Measurements from ENCODE around the gene ZNF689.

Gene ZNF689

DNA sequence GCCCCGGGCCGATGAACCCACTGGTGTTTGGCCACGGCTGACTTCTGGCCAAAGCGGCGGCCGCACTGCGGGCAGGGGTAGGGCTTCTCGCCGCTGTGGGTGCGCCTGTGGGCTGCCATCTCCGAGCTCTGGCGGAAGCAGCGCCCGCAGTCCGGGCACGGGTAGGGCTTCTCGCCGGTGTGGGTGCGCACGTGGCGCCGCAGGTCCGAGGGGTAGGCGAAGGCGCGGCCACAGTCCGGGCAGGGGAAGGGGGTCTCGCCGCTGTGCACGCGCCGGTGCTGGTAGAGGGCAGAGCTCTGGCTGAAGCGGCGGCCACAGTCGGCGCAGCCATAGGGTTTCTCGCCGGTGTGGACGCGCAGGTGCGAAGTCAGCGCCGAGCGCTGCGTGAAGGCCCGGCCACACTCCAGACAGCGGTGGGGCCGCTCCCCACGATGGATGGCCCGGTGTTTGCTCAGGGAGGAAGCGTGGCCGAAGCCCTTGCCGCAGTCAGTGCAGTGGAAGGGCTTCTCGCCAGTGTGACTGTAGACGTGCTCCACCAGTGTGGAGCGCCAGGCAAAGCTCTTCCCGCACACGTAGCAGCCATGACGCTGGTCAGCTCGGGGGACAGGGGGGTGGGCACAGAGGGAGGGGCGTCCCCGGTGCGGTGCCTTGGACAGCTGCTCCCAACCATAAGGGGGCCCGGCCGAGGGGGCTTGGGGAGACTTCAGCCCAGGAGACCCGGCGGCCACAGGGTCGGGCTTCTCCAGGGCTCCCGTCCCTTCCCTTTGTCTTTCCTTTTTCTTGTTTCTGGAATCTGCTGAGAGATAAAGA, 54.7 kb downstream of the ZNF689 start:
- TF ChIP-seq, protein P1, sequence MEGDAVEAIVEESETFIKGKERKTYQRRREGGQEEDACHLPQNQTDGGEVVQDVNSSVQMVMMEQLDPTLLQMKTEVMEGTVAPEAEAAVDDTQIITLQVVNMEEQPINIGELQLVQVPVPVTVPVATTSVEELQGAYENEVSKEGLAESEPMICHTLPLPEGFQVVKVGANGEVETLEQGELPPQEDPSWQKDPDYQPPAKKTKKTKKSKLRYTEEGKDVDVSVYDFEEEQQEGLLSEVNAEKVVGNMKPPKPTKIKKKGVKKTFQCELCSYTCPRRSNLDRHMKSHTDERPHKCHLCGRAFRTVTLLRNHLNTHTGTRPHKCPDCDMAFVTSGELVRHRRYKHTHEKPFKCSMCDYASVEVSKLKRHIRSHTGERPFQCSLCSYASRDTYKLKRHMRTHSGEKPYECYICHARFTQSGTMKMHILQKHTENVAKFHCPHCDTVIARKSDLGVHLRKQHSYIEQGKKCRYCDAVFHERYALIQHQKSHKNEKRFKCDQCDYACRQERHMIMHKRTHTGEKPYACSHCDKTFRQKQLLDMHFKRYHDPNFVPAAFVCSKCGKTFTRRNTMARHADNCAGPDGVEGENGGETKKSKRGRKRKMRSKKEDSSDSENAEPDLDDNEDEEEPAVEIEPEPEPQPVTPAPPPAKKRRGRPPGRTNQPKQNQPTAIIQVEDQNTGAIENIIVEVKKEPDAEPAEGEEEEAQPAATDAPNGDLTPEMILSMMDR (conservative IDR thresholded peaks at IDR 0.05; ENCODE audit: low read length) = no peak
- no peak for DNase-seq (ENCODE audit: low read depth)

GRCh38 chr16:30554557-30555314, 55.5 kb downstream of the ZNF689 start:
- DNase-seq (ENCODE audit: low read depth) = no peak
- H3K4me3 ChIP-seq (ENCODE audit: low read length) = no peak overlapping the region
- TF ChIP-seq, protein P1 (conservative IDR thresholded peaks at IDR 0.05; ENCODE audit: low read length) = no peak

More for the DNA sequence above, 54.7 kb downstream of the ZNF689 start:
- H3K4me3 ChIP-seq (ENCODE audit: low read length) = no peak overlapping the region

DNA sequence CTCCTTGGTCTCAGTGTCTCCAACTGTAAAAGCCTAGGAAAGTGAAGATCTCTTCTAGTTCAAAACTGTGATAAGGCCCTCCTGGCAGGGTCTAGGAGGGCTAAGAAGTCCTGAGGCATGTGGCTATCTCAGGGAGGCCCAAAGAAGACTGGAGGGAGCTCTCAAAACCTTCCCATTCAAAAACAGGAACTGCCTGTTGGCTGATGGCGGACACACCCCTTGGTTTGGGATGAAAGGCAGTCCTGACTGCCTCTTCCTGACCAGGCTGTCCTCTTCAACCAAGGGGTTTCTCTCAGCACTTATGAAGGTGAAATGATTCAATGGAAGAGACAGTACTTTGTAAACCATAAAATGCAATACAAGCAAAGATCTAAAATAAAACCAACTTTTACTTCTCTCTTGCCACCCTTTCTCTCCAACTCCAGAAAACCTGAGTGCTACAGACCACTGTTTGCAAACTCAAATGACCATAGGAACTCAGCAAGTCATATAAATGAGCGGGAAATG, 56.7 kb downstream of the ZNF689 start:
- H3K4me3 ChIP-seq (ENCODE audit: low read length) = no peak overlapping the region

DNA sequence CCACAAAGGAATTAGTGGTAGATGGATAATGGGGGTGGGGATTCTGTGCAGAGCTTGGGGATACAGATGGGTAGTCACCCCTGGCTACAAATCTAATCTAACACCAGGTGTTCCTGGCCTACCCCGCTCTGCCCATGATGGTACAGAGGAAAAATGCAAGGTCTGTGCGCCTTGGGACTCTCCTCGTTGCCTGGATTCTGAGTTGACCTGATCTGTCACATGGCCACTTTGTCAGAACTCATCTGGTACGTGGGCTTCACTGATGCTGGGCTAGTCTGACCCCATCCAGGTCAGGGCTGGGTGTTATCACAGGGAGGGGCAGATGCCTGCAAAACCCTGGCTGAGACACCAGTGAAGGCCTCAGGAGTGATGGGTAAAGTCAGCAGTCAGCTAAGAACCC, 57.2 kb downstream of the ZNF689 start:
- H3K4me3 ChIP-seq (ENCODE audit: low read length) = no peak overlapping the region
- no peak for DNase-seq (ENCODE audit: low read depth)
- TF ChIP-seq, protein P1 (conservative IDR thresholded peaks at IDR 0.05; ENCODE audit: low read length) = no peak

More for the DNA sequence above, 56.7 kb downstream of the ZNF689 start:
- no peak for DNase-seq (ENCODE audit: low read depth)
- TF ChIP-seq, protein P1 (conservative IDR thresholded peaks at IDR 0.05; ENCODE audit: low read length) = no peak
